OCI-LY7 (cell line): ENCODE results near the gene CASZ1.

Experiments
- CTCF ChIP-seq: fragments of 200-600 bp; sonication (generic); conservative IDR thresholded peaks from 2 replicates; pipeline ENCODE4 v1.5.1; 2014; ENCODE audit warnings: mild to moderate bottlenecking, antibody characterized with exemption, low read length, moderate library complexity, mixed read lengths
- EZH2phosphoT487 ChIP-seq: fragments of 200-600 bp; sonication (generic); IDR thresholded peaks from 2 replicates; pipeline ENCODE4 v1.6.1; 2018; ENCODE audit warnings: low read depth, borderline replicate concordance, mild to moderate bottlenecking, mixed run types, antibody characterized with exemption, low read length, moderate library complexity, mixed read lengths

DNA sequence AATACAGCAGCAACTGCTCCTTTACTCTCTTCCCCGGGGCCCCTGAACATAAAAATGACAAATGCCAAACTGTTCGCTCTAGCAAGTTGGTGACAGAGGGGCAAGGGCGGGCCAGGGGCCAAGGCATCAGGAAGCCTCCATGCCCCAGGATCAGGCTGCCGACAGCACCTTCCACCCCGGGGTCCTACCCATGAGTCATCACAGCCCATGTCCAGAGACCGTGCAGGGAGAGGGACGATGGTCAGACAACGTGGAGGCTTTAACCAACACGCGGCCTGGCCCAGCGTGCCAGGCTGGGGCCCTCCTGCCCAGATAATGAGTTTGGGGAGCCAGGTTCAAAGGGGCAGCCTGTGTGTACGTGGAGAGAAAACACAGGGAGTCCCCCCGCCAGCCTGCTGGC lies 90.5 kb downstream of the CASZ1 start:
- TF ChIP-seq CTCF (no peak), EZH2phosphoT487 (no peak)
